ENCODE data around the gene PGBD5. TPM values are rescaled to one million over a fixed set of nuclear protein-coding genes. Genes with fewer than 3 reads are reported as not detected.

Gene PGBD5
- total and polyA plus RNA-seq, 5 donors from 2014 or later = not detected

GRCh38 chr1:230310381-230311163 lies 115.6 kb downstream of the PGBD5 start:
- Histone ChIP-seq H3K27me3 (ENCODE audit: control insufficient read depth, insufficient read depth, low read length) (no peaks in the 10 kb centered on the region), H3K36me3 (ENCODE audit: control insufficient read depth, insufficient read depth, low read length) (no peaks in the 10 kb centered on the region), H3K4me1 (ENCODE audit: control insufficient read depth, insufficient read depth, low read length, poor library complexity, severe bottlenecking) (no peaks in the 10 kb centered on the region), H3K9me3 (ENCODE audit: control insufficient read depth in 2 of 2, low read length in 2 of 2) (no peaks in the 10 kb centered on the region), H3K27ac (ENCODE audit: insufficient read depth, low read length, poor library complexity, severe bottlenecking) (no peak overlapping the region), H3K4me3 (ENCODE audit: low read depth, low read length) (no peak overlapping the region)
- ATAC-seq (ENCODE audit: low read depth in 2 of 2) = peak; percentile 66 to 71
- peaks cover 4% of the 10 kb centered on the region for H3K27me3 Mint-ChIP-seq
- no peaks in the 10 kb centered on the region for H3K36me3 Mint-ChIP-seq
- H3K4me1 Mint-ChIP-seq = peaks cover 0 to 6% (median 2%) of the 10 kb centered on the region in 4 donors
- H3K4me3 Mint-ChIP-seq = no peak overlapping the region
- H3K9me3 Mint-ChIP-seq = no peaks in the 10 kb centered on the region
- DNase-seq = peak; percentile 30 to 67 (median 59)
- no peak overlapping the region for H3K27ac Mint-ChIP-seq

DNA sequence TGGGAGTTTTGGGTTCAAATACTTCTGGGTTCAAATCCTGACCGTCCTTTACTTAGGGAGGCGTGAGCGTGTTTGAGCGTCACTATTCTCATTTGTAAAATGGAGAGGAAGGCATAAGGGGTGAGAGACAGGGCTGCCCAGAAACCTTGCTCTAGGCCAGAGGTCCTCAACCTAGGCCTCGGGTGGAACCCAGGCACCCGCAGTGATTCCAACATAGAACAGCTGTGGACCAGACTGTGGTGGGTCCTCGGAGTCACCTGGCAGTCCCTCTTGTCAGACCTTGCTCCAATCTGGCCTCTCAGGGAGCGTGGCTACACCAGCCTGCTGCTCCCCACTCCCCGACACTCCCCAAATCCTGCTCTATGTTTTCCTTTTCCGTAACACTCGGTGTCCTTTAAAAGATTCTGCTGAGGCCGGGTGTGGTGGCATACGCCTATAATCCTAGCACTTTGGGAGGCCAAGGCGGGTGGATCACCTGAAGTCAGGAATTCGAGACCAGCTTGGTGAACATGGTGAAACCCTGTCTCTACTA lies 116.4 kb downstream of the PGBD5 start:
- H3K27me3 ChIP-seq (ENCODE audit: control insufficient read depth, insufficient read depth, low read length) = no peaks in the 10 kb centered on the region
- no peak overlapping the region for H3K27ac ChIP-seq (ENCODE audit: insufficient read depth, low read length, poor library complexity, severe bottlenecking)
- Mint-ChIP-seq H3K9me3 (no peaks in the 10 kb centered on the region), H3K27ac (no peak overlapping the region), H3K36me3 (no peaks in the 10 kb centered on the region), H3K27me3 (peaks cover 4% of the 10 kb centered on the region), H3K4me3 (no peak overlapping the region), H3K4me1 (peaks cover 4 to 6% (median 5%) of the 10 kb centered on the region in 4 donors)
- ATAC-seq (ENCODE audit: low read depth in 2 of 2) (no peak), DNase-seq (no peak)
- no peaks in the 10 kb centered on the region for H3K9me3 ChIP-seq (ENCODE audit: control insufficient read depth in 2 of 2, low read length in 2 of 2)
- H3K36me3 ChIP-seq (ENCODE audit: control insufficient read depth, insufficient read depth, low read length) = no peaks in the 10 kb centered on the region
- H3K4me3 ChIP-seq (ENCODE audit: low read depth, low read length) = no peak overlapping the region
- no peaks in the 10 kb centered on the region for H3K4me1 ChIP-seq (ENCODE audit: control insufficient read depth, insufficient read depth, low read length, poor library complexity, severe bottlenecking)

DNA sequence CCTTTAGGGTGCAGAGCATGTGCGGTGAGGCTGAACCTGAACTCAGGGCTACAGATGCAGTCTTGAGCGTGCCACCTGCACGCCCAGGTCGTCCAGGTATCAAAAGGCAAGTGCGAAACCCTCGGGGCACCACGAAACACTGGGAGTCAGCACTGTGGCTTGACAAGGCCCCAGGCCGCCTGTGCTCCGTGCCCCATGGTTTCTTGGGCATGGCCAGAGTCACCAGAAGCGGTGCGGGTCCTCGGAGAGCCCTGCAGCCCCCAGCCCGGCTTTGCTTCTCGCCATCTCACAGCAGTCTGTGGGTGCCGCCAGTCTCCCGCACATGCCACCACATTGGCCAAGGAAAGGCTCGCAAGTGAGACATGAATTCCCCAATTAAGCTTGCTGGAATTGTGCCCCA lies 117.3 kb downstream of the PGBD5 start:
- DNase-seq (no peak), ATAC-seq (ENCODE audit: low read depth in 2 of 2) (no peak)
- H3K27ac Mint-ChIP-seq = no peak overlapping the region
- no peaks in the 10 kb centered on the region for H3K9me3 Mint-ChIP-seq
- H3K4me3 Mint-ChIP-seq = no peak overlapping the region
- H3K36me3 ChIP-seq (ENCODE audit: control insufficient read depth, insufficient read depth, low read length) = no peaks in the 10 kb centered on the region
- no peaks in the 10 kb centered on the region for H3K4me1 ChIP-seq (ENCODE audit: control insufficient read depth, insufficient read depth, low read length, poor library complexity, severe bottlenecking)
- no peaks in the 10 kb centered on the region for H3K36me3 Mint-ChIP-seq
- no peaks in the 10 kb centered on the region for H3K9me3 ChIP-seq (ENCODE audit: control insufficient read depth in 2 of 2, low read length in 2 of 2)
- peaks cover 4% of the 10 kb centered on the region for H3K27me3 Mint-ChIP-seq
- H3K27me3 ChIP-seq (ENCODE audit: control insufficient read depth, insufficient read depth, low read length) = no peaks in the 10 kb centered on the region
- no peak overlapping the region for H3K27ac ChIP-seq (ENCODE audit: insufficient read depth, low read length, poor library complexity, severe bottlenecking)
- peaks cover 4 to 6% (median 5%) of the 10 kb centered on the region in 4 donors for H3K4me1 Mint-ChIP-seq
- H3K4me3 ChIP-seq (ENCODE audit: low read depth, low read length) = no peak overlapping the region

DNA sequence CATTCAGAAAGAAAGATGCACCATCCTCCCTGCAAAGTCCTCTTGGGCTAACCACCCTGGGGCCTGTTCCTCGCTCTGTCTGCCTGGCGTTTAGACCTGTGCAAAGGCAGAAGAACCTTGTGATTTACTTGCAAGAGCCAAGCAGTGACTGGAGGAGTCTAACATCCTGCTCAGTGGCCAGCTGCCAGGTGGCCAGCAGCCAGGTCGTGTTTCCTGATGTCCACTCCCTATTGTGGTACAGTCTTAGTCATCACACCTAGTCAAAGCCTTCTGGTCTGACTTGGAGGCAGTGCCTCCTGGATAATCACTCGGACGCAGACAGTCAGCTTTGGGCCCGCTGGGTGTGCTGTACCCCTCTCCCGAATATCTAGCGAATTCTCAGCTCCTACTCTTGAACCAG lies 118.1 kb downstream of the PGBD5 start:
- no peak overlapping the region for H3K4me3 ChIP-seq (ENCODE audit: low read depth, low read length)
- ATAC-seq (ENCODE audit: low read depth in 2 of 2) = no peak
- Mint-ChIP-seq H3K4me1 (peaks cover 4 to 6% (median 5%) of the 10 kb centered on the region in 4 donors), H3K4me3 (no peak overlapping the region), H3K27ac (no peak overlapping the region), H3K9me3 (no peaks in the 10 kb centered on the region), H3K27me3 (no peaks in the 10 kb centered on the region), H3K36me3 (no peaks in the 10 kb centered on the region)
- no peaks in the 10 kb centered on the region for H3K27me3 ChIP-seq (ENCODE audit: control insufficient read depth, insufficient read depth, low read length)
- H3K4me1 ChIP-seq (ENCODE audit: control insufficient read depth, insufficient read depth, low read length, poor library complexity, severe bottlenecking) = no peaks in the 10 kb centered on the region
- H3K36me3 ChIP-seq (ENCODE audit: control insufficient read depth, insufficient read depth, low read length) = no peaks in the 10 kb centered on the region
- no peak for DNase-seq
- H3K27ac ChIP-seq (ENCODE audit: insufficient read depth, low read length, poor library complexity, severe bottlenecking) = no peak overlapping the region
- H3K9me3 ChIP-seq (ENCODE audit: control insufficient read depth in 2 of 2, low read length in 2 of 2) = no peaks in the 10 kb centered on the region

GRCh38 chr1:230307213-230307612 lies 118.9 kb downstream of the PGBD5 start:
- H3K4me3 ChIP-seq (ENCODE audit: low read depth, low read length) = no peak overlapping the region
- H3K27ac Mint-ChIP-seq = no peak overlapping the region
- peaks cover 4 to 6% (median 5%) of the 10 kb centered on the region in 4 donors for H3K4me1 Mint-ChIP-seq
- no peak for DNase-seq
- H3K27me3 ChIP-seq (ENCODE audit: control insufficient read depth, insufficient read depth, low read length) = no peaks in the 10 kb centered on the region
- H3K9me3 ChIP-seq (ENCODE audit: control insufficient read depth in 2 of 2, low read length in 2 of 2) = no peaks in the 10 kb centered on the region
- H3K4me3 Mint-ChIP-seq = no peak overlapping the region
- no peaks in the 10 kb centered on the region for H3K36me3 Mint-ChIP-seq
- H3K27ac ChIP-seq (ENCODE audit: insufficient read depth, low read length, poor library complexity, severe bottlenecking) = no peak overlapping the region
- H3K36me3 ChIP-seq (ENCODE audit: control insufficient read depth, insufficient read depth, low read length) = no peaks in the 10 kb centered on the region
- peaks cover 0 to 3% (median 0%) of the 10 kb centered on the region in 7 donors for H3K9me3 Mint-ChIP-seq
- ATAC-seq (ENCODE audit: low read depth in 2 of 2) = no peak
- no peaks in the 10 kb centered on the region for H3K27me3 Mint-ChIP-seq
- H3K4me1 ChIP-seq (ENCODE audit: control insufficient read depth, insufficient read depth, low read length, poor library complexity, severe bottlenecking) = no peaks in the 10 kb centered on the region

DNA sequence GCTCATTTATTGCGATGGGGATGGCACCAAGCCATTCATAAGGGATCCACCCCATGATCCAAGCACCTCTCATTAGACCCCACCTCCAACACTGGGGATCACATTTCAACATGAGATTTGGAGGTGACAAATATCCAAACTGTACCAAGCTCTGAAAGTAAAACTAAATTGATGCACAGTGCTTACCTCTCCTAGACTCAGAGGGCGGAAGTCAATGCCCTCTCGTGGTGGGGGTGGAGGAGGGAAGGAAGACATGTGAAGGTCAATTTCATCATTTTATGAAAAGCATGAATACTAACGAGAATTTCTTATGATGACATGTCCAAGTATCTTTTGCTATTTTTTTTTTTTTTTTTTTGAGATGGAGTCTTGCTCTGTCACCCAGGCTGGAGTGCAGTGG lies 120.0 kb downstream of the PGBD5 start:
- Mint-ChIP-seq H3K27me3 (no peaks in the 10 kb centered on the region), H3K4me3 (no peak overlapping the region), H3K36me3 (no peaks in the 10 kb centered on the region), H3K9me3 (peaks cover 0 to 3% (median 0%) of the 10 kb centered on the region in 7 donors), H3K27ac (peak overlapping the region in 1 of 3 donors; percentile 18), H3K4me1 (peaks cover 4 to 6% (median 5%) of the 10 kb centered on the region in 4 donors)
- H3K4me1 ChIP-seq (ENCODE audit: control insufficient read depth, insufficient read depth, low read length, poor library complexity, severe bottlenecking) = no peaks in the 10 kb centered on the region
- DNase-seq (peak in 2 of 3 donors; percentile 14 to 78), ATAC-seq (ENCODE audit: low read depth in 2 of 2) (no peak)
- H3K27ac ChIP-seq (ENCODE audit: insufficient read depth, low read length, poor library complexity, severe bottlenecking) = no peak overlapping the region
- H3K9me3 ChIP-seq (ENCODE audit: control insufficient read depth in 2 of 2, low read length in 2 of 2) = no peaks in the 10 kb centered on the region
- H3K27me3 ChIP-seq (ENCODE audit: control insufficient read depth, insufficient read depth, low read length) = no peaks in the 10 kb centered on the region
- no peak overlapping the region for H3K4me3 ChIP-seq (ENCODE audit: low read depth, low read length)
- H3K36me3 ChIP-seq (ENCODE audit: control insufficient read depth, insufficient read depth, low read length) = no peaks in the 10 kb centered on the region

- Mint-ChIP-seq H3K4me3 (no peak overlapping the region), H3K36me3 (no peaks in the 10 kb centered on the region), H3K27ac (no peak overlapping the region), H3K4me1 (peaks cover 3 to 6% (median 4%) of the 10 kb centered on the region in 4 donors), H3K27me3 (no peaks in the 10 kb centered on the region), H3K9me3 (peaks cover 0 to 3% (median 0%) of the 10 kb centered on the region in 7 donors)
- no peak for ATAC-seq (ENCODE audit: low read depth in 2 of 2)
- Histone ChIP-seq H3K4me1 (ENCODE audit: control insufficient read depth, insufficient read depth, low read length, poor library complexity, severe bottlenecking) (no peaks in the 10 kb centered on the region), H3K27me3 (ENCODE audit: control insufficient read depth, insufficient read depth, low read length) (no peaks in the 10 kb centered on the region), H3K9me3 (ENCODE audit: control insufficient read depth in 2 of 2, low read length in 2 of 2) (no peaks in the 10 kb centered on the region), H3K36me3 (ENCODE audit: control insufficient read depth, insufficient read depth, low read length) (no peaks in the 10 kb centered on the region), H3K27ac (ENCODE audit: insufficient read depth, low read length, poor library complexity, severe bottlenecking) (no peak overlapping the region), H3K4me3 (ENCODE audit: low read depth, low read length) (no peak overlapping the region)
- no peak for DNase-seq
These were observed 122.3 kb downstream of the PGBD5 start for GRCh38 chr1:230303822-230304221.

DNA sequence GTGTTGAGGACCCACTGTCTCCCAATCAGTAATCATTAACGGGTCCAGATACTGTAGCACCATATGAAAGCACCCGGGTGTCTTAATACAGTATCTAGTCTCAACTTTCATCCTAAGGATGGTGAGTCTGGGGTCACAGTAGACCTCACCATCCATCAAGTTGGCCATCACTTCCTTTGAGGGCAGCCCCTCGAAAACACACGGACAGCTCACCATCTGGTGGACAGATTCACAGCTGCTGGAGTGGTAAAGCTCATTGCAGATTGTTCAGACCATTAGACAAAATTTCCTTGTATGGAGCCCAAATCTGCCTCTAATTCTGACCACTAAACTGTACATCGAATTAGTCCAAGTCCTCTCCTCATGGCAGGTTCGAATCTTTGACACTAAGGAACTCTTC lies 123.1 kb downstream of the PGBD5 start:
- ATAC-seq (ENCODE audit: low read depth in 2 of 2) = no peak

More for the DNA sequence above, 123.1 kb downstream of the PGBD5 start:
- no peak overlapping the region for H3K4me3 ChIP-seq (ENCODE audit: low read depth, low read length)
- Mint-ChIP-seq H3K4me1 (peaks cover 3 to 6% (median 4%) of the 10 kb centered on the region in 4 donors), H3K27ac (no peak overlapping the region), H3K27me3 (no peaks in the 10 kb centered on the region), H3K36me3 (no peaks in the 10 kb centered on the region), H3K9me3 (peaks cover 0 to 3% (median 0%) of the 10 kb centered on the region in 7 donors), H3K4me3 (no peak overlapping the region)
- DNase-seq = no peak
- H3K27me3 ChIP-seq (ENCODE audit: control insufficient read depth, insufficient read depth, low read length) = no peaks in the 10 kb centered on the region
- H3K27ac ChIP-seq (ENCODE audit: insufficient read depth, low read length, poor library complexity, severe bottlenecking) = no peak overlapping the region
- H3K36me3 ChIP-seq (ENCODE audit: control insufficient read depth, insufficient read depth, low read length) = no peaks in the 10 kb centered on the region
- no peaks in the 10 kb centered on the region for H3K9me3 ChIP-seq (ENCODE audit: control insufficient read depth in 2 of 2, low read length in 2 of 2)
- no peaks in the 10 kb centered on the region for H3K4me1 ChIP-seq (ENCODE audit: control insufficient read depth, insufficient read depth, low read length, poor library complexity, severe bottlenecking)
